ENCODE data around the gene ZBTB20. TPM values are rescaled to one million over a fixed set of nuclear protein-coding genes. Genes with fewer than 3 reads are reported as not detected.

Gene ZBTB20
- total RNA-seq, 1 experiment from 2014 or later: 0.62 TPM

DNA sequence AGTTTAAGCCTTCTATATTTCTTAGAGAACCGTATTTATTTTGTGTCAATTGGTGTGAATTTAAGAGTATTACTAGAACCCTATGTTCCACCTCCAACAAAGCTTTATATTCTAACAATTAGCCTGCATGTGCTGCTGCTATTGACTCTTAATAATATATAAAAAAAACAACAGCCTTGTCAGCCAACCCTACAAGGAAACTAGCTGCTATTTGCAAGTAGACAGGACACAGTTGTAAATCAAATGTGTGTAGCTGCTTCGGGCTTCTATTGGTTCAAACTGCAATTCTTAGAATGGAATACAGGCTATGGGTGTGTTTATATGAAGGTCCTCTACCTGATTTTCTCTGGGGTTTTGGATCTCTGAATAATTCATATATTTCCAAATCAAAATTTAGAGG, 60.7 kb downstream of the ZBTB20 start:
- no peak for DNase-seq
- no peaks in the 10 kb centered on the region for H3K27me3 ChIP-seq (ENCODE audit: control insufficient read depth, insufficient read depth, low read length)
- H3K36me3 ChIP-seq (replicated peaks; ENCODE audit: control insufficient read depth, insufficient read depth, low read length): no peaks in the 10 kb centered on the region
- no peak overlapping the region for H3K4me3 ChIP-seq (ENCODE audit: insufficient read depth, low read depth, low read length)

DNA sequence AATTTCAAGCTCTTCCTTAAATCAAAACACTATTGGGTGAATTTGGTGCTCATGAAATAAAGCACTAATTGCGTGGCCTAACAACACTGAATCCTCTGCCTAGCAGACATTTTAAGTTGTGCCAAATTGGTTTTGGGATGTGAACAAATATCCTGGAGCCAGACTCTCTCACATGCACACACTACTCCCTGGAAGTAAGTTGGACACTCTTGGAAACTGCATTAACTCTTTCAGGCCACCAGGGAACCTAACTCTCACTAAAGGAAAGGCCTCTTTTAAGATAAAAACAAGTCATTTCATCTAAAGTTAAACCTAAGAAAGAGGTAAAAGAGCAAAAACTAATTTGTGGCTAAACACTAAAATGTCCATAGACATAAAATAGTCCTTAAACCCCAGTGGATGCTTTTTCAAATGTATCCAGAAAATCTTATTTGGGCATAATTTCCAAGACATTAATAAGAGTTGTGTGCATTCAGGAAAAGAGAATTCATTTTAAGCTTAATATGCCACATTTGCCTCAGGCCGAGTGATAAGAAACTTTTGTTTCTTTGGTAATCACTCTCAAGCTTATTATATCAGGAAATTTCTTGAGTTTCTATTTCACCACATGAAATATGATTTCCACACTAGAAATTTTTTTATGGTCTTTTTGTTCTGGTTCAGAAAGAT, 61.8 kb downstream of the ZBTB20 start:
- no peak overlapping the region for H3K4me3 ChIP-seq (ENCODE audit: insufficient read depth, low read depth, low read length)
- no peak for DNase-seq
- no peaks in the 10 kb centered on the region for H3K27me3 ChIP-seq (ENCODE audit: control insufficient read depth, insufficient read depth, low read length)
- H3K36me3 ChIP-seq (replicated peaks; ENCODE audit: control insufficient read depth, insufficient read depth, low read length): no peaks in the 10 kb centered on the region

DNA sequence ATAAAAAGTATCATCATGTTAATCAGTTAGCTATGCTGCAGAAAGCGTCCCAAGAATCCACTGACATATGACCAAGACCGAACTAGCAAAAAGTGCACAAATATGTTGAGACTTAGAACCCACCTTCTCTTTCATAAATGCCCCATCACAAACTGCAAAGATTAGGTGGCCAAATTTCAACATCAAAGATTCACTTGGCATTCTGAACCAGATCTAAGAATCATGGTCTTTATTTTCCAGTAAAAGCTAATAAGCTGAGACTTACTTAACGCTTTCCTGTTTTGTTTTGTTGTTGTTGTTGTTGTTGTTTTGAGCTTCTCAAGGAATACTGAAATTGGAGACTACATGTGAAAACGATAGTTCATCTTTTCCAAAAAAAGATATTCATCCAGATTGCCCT, 62.4 kb downstream of the ZBTB20 start:
- H3K27me3 ChIP-seq (ENCODE audit: control insufficient read depth, insufficient read depth, low read length): no peaks in the 10 kb centered on the region
- H3K4me3 ChIP-seq (ENCODE audit: insufficient read depth, low read depth, low read length): no peak overlapping the region
- DNase-seq: no peak
- no peaks in the 10 kb centered on the region for H3K36me3 ChIP-seq (replicated peaks; ENCODE audit: control insufficient read depth, insufficient read depth, low read length)

DNA sequence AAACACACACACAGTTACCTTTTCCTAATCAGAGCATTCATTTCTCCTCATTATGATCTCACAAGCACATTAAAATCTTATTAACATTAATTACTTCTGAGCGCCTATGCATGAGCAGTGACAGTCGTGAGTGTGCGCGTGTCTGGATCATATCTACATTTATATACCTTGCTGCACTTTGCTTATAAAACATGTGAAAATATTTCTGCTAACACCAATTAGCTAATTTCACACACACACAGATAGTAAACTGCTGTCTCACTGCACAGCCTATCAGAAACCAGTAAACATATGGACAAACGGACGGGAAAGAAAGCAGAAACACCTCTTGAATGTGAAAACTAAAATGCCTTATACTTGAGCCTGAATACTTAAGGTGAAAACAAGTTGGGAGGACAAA, 64.8 kb downstream of the ZBTB20 start:
- Histone ChIP-seq H3K4me3 (ENCODE audit: insufficient read depth, low read depth, low read length) (no peak overlapping the region), H3K27me3 (ENCODE audit: control insufficient read depth, insufficient read depth, low read length) (no peaks in the 10 kb centered on the region), H3K36me3 (replicated peaks; ENCODE audit: control insufficient read depth, insufficient read depth, low read length) (no peaks in the 10 kb centered on the region)
- DNase-seq: no peak

DNA sequence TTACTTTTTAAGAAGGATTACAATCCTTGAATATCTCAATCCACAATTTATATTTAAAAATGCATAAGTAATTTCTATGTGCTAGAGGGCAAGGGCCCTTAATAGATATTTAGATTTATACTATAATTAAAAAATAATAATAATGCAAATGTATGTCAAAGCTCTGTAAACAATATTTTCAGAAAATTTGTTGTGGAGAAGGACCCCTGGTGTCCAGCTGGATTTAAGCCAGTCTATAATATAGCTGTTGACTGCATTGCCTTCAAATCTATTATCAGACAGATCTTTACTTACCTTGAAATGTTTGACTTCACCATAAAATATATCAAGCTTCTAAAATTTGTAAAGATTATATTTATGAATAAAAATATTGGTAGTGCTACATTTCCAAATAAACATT, 65.6 kb downstream of the ZBTB20 start:
- no peak for DNase-seq
- Histone ChIP-seq H3K4me3 (ENCODE audit: insufficient read depth, low read depth, low read length) (no peak overlapping the region), H3K27me3 (ENCODE audit: control insufficient read depth, insufficient read depth, low read length) (no peaks in the 10 kb centered on the region), H3K36me3 (replicated peaks; ENCODE audit: control insufficient read depth, insufficient read depth, low read length) (no peaks in the 10 kb centered on the region)

DNA sequence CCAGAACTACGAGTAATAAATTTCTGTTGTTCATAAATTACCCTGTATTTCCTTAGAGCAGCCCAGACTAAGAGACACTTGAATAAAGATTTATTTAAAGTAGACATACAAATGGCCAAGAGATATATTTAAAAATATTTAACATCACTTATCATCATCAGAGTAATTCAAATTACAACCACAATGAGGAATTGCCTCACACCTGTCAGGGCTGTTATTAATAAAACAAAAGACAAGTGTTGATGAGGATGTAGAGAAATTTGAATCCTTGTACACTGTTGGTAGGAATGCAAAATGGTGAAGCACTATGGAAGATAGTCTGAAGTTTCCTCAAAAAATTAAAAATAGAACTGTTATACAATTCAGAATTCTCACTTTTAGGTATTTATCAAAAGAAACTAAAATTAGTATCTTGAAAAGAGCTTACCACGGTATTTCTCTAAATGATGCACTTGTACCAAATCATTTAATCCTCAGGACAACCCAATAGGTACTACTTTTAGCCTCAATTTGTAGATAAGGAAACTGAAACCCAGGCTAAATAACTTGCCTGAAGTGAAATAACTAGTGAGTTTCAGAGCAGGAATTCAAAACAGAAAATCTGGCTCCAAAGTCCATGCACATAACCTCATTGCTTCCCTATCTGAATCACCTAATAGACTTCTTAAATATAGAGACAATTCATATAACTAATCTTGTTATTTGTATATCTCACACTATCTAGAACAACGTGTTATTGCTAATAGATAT, 69.4 kb downstream of the ZBTB20 start:
- DNase-seq: no peak
- Histone ChIP-seq H3K36me3 (replicated peaks; ENCODE audit: control insufficient read depth, insufficient read depth, low read length) (no peaks in the 10 kb centered on the region), H3K27me3 (ENCODE audit: control insufficient read depth, insufficient read depth, low read length) (no peaks in the 10 kb centered on the region), H3K4me3 (ENCODE audit: insufficient read depth, low read depth, low read length) (no peak overlapping the region)

DNA sequence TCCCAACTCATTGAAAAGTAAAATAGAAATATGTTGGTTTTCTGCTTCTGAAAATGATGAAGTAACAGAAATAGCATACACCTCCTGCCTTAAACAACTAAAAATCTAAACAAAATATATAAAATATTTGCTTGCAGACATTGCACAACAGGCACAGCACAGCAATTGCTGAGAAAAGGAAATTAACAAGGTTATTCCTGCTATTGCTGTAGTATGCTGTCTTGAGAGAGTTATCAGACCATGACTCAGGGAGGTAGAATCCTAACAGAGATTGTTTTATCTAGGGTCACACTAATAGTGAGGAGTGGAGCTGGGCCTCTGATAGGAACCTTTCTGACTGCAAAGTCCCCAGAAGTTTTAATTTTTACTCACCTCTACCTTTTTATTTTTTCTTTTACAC, 72.6 kb downstream of the ZBTB20 start:
- no peak for DNase-seq
- Histone ChIP-seq H3K4me3 (ENCODE audit: insufficient read depth, low read depth, low read length) (no peak overlapping the region), H3K36me3 (replicated peaks; ENCODE audit: control insufficient read depth, insufficient read depth, low read length) (no peaks in the 10 kb centered on the region), H3K27me3 (ENCODE audit: control insufficient read depth, insufficient read depth, low read length) (no peaks in the 10 kb centered on the region)

DNA sequence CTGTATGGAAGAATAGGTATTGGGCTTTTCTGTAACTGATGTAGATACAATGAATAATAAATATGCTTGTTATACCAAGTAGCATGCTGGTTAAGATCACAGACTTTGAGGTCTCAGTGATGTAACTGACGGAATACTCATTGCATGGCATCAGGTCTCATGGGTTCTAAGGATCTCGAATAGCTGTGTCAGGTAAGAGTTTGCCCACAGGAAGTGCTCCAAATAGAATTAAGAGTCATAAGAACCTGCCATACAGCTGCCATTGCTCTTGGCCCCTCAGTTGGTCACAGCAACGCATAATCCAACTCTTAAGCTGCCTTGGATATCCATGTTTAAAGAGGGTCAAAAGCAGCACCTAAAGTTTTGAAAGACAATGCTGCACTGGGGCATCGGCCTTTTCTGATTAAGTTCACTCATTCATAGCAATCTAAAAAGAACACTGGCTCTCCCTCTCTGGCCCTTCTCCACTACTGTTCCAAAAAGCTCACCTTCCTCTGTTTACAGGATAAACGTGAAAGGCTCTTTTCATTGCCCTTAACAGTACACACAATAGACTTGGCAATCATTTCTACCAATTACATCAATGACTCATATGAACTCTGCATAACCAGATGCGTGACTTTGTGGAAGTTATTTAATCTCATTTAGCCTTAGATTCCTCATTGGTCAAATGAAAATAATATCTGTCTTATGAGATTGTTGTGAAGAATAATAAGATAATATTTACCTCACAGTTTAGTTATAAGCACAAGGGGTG, 74.6 kb downstream of the ZBTB20 start:
- DNase-seq: no peak
- Histone ChIP-seq H3K4me3 (ENCODE audit: insufficient read depth, low read depth, low read length) (no peak overlapping the region), H3K27me3 (ENCODE audit: control insufficient read depth, insufficient read depth, low read length) (no peaks in the 10 kb centered on the region), H3K36me3 (replicated peaks; ENCODE audit: control insufficient read depth, insufficient read depth, low read length) (no peaks in the 10 kb centered on the region)

DNA sequence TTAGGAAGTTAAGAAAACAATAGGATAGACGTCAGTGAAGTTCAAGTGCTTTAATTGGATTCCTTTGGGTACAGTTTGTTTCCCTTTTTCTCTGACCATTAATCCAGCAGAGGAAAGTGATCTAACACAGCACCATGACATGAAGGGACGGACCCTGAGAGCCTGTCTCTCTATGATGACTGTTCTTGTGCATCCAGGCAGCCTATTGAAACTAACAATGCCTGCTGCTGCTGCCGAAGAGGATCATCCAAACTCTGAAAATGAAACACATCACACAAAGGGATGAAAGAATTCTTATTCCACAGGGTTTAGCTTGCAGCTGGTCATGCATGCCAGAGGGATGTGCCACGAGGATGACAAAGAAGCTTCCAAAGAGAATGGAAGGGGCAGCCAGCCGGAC, 75.5 kb downstream of the ZBTB20 start:
- no peak overlapping the region for H3K4me3 ChIP-seq (ENCODE audit: insufficient read depth, low read depth, low read length)
- DNase-seq: no peak
- H3K27me3 ChIP-seq (ENCODE audit: control insufficient read depth, insufficient read depth, low read length): no peaks in the 10 kb centered on the region
- H3K36me3 ChIP-seq (replicated peaks; ENCODE audit: control insufficient read depth, insufficient read depth, low read length): no peaks in the 10 kb centered on the region

DNA sequence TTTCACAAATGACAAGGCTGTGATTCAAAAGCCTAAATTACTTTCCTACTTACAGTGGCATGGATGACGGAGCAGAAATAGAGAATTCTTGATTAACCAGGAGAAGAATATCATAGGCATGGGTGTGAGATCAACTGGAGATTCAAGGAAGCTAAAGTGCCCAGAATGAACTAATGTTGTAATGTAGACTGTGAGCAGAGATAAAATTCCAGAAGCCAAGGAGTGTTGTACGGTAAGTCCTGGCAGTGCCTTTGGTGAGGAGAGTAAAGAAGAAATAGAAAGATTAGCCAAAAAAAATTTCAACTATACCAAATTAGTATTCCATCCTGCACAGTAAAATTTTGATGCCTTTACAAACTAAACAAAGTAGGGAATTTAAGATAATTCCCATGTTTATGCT, 75.9 kb downstream of the ZBTB20 start:
- DNase-seq: no peak
- no peaks in the 10 kb centered on the region for H3K27me3 ChIP-seq (ENCODE audit: control insufficient read depth, insufficient read depth, low read length)

DNA sequence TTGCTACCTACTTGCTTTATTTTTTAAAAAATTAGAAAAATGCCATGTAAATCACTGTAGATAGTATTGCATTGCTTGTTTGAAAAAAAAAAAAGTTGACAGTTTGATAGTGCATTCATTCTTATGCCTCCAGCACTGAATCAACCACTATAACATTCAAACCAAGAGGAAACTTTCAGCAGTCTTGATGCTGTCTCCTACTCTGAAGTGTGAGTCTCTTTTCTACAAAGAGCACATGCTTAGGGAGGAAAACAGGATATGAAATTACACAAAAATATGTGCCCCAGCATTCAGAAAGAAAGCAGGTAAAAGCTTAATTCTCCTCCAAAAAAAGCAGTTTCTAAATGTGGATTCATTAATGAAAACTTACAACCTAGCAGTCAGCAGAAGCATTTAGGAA, 78.3 kb downstream of the ZBTB20 start:
- no peak overlapping the region for H3K4me3 ChIP-seq (ENCODE audit: insufficient read depth, low read depth, low read length)
- DNase-seq: no peak
- H3K36me3 ChIP-seq (replicated peaks; ENCODE audit: control insufficient read depth, insufficient read depth, low read length): no peaks in the 10 kb centered on the region
- no peaks in the 10 kb centered on the region for H3K27me3 ChIP-seq (ENCODE audit: control insufficient read depth, insufficient read depth, low read length)

More for the DNA sequence above, 75.9 kb downstream of the ZBTB20 start:
- Histone ChIP-seq H3K36me3 (replicated peaks; ENCODE audit: control insufficient read depth, insufficient read depth, low read length) (no peaks in the 10 kb centered on the region), H3K4me3 (ENCODE audit: insufficient read depth, low read depth, low read length) (no peak overlapping the region)

DNA sequence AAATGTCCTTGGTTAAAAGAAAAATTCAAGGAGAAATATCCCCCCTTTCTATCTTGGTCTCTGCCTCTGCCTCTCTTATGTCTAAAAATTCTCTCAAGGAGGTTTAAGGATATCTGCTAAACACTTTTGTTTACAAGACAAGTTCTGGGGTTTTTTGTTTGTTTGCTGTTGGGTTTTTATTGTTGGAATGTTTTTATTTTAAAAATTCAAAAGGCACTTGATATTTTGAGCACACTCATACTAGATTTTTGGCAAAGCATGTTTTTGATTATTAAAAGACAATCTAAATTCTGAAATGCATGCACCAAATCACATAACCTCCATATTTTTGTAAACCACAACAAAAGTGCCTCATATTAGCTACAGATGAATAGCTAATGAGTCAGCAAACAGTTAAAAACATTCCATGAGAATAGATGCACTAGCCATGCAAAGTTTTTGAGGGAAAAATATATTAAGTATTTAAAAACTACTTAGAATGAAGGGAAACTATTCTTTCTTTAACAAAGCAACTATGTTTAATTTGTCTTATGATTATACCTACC, 84.6 kb downstream of the ZBTB20 start:
- no peak for DNase-seq

DNA sequence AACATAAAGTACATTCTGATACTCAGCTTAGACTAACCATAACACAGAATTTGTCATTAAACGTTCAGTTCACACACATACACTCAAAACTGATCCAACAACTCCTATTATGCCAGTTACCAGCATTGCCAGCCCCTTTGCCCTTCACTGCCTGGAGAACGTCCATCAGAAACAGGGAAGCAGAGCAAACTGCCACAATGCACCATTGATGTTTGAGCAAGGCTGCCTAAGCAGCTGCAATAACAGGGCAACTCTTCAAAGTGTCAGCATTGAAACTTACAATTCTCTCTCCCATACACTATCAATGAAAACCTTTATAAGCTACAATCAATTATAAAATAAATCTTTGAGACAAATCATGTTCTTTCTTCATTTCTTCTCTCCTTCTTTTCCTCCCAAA, 85.1 kb downstream of the ZBTB20 start:
- Histone ChIP-seq H3K27me3 (ENCODE audit: control insufficient read depth, insufficient read depth, low read length) (no peaks in the 10 kb centered on the region), H3K4me3 (ENCODE audit: insufficient read depth, low read depth, low read length) (no peak overlapping the region), H3K36me3 (replicated peaks; ENCODE audit: control insufficient read depth, insufficient read depth, low read length) (no peaks in the 10 kb centered on the region)
- DNase-seq: no peak

More for the DNA sequence above, 84.6 kb downstream of the ZBTB20 start:
- Histone ChIP-seq H3K4me3 (ENCODE audit: insufficient read depth, low read depth, low read length) (no peak overlapping the region), H3K36me3 (replicated peaks; ENCODE audit: control insufficient read depth, insufficient read depth, low read length) (no peaks in the 10 kb centered on the region), H3K27me3 (ENCODE audit: control insufficient read depth, insufficient read depth, low read length) (no peaks in the 10 kb centered on the region)

DNA sequence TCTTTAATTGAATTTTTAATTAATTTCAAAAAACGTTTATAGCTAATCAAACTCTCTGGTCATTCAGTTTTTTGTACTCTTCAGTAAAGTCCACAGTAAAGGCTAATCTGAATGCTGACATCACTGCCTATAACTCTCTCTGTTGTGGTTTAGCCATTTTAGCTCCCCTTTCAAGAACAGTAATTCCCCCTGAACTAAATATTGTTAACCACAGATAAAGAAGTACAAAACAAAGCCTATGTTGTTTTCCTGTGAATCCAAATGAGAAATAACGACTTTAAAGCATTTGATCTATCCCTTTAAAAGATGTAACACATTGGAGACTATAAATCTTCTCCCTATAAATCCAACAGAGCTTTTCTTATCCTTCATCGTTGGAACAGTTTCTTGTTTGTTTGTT, 94.2 kb downstream of the ZBTB20 start:
- Histone ChIP-seq H3K27me3 (ENCODE audit: control insufficient read depth, insufficient read depth, low read length) (no peaks in the 10 kb centered on the region), H3K36me3 (replicated peaks; ENCODE audit: control insufficient read depth, insufficient read depth, low read length) (no peaks in the 10 kb centered on the region), H3K4me3 (ENCODE audit: insufficient read depth, low read depth, low read length) (no peak overlapping the region)
- DNase-seq: no peak

DNA sequence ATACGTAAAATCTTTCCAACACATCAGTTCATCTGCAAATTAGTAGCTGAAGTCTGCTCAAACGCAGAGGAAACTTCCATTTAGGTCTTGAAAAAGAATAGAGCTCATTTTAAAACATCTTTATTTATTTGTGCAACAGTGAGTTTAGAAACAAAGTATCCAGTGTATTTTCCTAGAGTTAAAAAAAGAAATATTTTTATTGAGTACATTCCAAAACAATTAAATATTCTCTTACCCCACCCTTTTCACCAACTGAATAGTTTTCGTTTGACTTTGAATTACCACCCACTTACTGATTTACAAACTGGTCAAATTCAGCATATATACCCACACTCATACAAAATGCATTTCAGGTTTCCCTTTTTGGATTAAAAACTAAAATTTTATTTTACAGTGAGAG, 104.7 kb downstream of the ZBTB20 start:
- no peaks in the 10 kb centered on the region for H3K36me3 ChIP-seq (replicated peaks; ENCODE audit: control insufficient read depth, insufficient read depth, low read length)
- DNase-seq: no peak
- H3K27me3 ChIP-seq (ENCODE audit: control insufficient read depth, insufficient read depth, low read length): no peaks in the 10 kb centered on the region
- no peak overlapping the region for H3K4me3 ChIP-seq (ENCODE audit: insufficient read depth, low read depth, low read length)
